HG02642 (cell line): Measurements from ENCODE around the gene TMED7.

Source experiments
- ATAC-seq: cut with Tn5 transposase; IDR thresholded peaks from one replicate; pipeline ENCODE4 v1.9.1; 2021; ENCODE audit warnings: mild to moderate bottlenecking; ENCODE audit not compliant: unreplicated experiment, poor library complexity

The TMED7 gene

GRCh38 chr5:115629903-115630302 is 4.1 kb upstream of the TMED7 start:
- no peak for ATAC-seq

GRCh38 chr5:115627295-115627865 is 1.5 kb upstream of the TMED7 start:
- no peak for ATAC-seq

GRCh38 chr5:115626445-115626823 is 598 bp upstream of the TMED7 start:
- ATAC-seq, result peak; percentile 32

- no peak for ATAC-seq
Observed at GRCh38 chr5:115624994-115625393, 842 bp downstream of the TMED7 start.

- no peak for ATAC-seq
Observed at GRCh38 chr5:115623658-115624057, 2.2 kb downstream of the TMED7 start.

GRCh38 chr5:115621365-115621900 is 4.4 kb downstream of the TMED7 start:
- no peak for ATAC-seq

GRCh38 chr5:115616892-115617291 is 8.9 kb downstream of the TMED7 start:
- no peak for ATAC-seq

- ATAC-seq, result no peak
Observed at GRCh38 chr5:115616472-115616871, 9.4 kb downstream of the TMED7 start.

DNA sequence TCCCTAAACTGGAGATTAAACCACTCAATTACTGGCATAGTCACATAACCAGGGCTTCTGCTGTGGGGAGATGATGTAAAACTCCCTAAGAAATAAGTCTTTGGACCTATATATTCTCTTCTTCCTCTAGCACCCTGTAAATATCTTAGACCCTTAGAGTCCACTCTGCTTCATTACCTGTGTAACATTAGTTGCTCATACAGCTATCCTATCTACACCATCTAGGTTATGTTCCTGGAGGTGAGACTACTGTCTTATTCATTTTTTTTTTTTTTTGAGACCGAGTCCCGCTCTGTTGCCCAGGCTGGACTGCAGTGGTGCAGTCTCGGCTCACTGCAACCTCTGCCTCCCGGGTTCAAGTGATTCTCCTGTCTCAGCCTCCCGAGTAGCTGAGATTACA is 14.0 kb downstream of the TMED7 start:
- no peak for ATAC-seq

- ATAC-seq, result no peak
Observed at GRCh38 chr5:115607935-115608334, 17.9 kb downstream of the TMED7 start.

DNA sequence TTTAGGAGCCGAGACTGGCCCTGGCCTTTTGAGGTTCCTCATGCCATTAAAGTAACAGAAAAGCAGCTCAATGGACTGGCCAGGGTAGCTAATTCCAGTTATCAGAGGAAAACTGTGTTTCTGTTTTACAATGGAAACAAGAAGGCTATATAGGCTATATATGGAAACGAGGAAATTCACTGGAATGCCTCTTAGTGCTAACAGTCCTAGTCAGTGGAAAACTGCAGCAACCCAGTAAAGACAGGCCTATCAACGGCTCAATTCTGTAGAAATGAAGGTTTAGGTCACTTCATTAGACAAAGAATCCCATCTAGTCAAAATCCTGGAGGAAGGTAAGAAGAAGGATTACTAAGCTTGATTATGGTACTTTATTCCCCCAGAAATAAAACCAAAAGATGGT is 20.4 kb downstream of the TMED7 start:
- no peak for ATAC-seq

GRCh38 chr5:115602591-115603125 is 23.2 kb downstream of the TMED7 start:
- ATAC-seq, result peak; percentile 6

DNA sequence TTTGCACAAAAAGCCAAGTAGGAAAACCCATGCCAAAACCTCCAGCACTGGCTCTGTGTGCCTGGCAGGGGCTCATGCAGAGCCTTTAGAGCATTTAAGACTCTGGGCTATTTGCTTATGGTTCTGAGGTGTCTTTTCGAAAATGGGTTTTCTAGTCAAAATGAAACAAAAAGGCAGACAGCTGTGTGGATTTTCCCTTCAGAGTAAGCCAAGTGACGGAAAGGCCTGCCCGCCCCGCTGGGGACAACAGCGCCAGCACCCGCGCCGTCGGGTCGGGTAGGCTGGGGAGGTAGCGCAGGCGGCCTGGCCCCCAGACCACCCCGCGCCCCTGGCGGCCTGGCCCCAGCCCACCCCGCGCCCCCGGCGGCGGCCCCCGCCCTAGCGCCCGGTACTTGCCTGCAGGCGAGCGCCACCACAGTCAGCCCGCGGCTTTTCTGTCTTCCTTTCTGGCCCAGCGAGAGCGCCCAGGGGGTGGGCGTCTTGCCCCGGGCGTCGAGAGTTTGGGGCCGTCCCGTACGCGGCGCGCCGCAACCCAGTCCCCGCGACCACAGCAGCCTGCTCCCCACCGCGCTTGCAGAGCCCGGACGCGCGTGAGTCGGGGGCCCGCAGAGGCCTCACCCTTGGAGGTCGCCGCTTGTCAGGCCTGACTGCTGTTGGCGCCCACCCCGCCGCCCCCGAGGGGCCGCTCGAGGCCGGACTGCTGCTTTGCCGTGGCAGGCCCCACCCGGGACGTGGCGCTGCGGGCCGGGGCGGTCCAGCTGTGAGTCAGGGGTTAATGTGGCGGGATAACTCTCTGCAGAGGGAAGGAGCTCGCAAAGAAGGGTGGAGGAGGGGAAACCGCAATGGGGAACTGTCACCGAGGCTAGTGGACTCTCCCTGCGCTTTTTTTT is 23.9 kb downstream of the TMED7 start, which contains the start of gene TICAM2:
TSS of gene TICAM2 (minus strand) at position 779 of the 890 bp plus-strand sequence. CDS start 21,223 bp downstream, outside the sequence.
- ATAC-seq, result peak; percentile 83

DNA sequence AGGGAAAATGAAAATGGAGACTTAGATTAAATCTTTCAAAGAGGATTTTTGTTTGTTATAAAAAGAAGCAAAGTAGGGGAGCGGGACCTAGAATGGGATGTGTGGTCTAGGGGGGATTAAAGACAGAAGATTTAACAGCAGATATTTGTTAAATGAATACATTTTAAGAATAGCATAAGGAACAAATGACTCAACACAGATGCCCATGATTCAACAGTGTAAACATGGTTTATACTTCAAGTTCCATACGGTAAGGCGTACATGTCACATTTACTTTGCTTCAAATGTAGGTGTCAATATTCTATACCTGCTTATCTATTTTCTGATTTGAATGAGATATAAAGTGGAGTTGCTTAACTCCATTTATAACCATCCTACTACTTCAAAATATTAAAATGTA is 25.1 kb downstream of the TMED7 start:
- ATAC-seq, result no peak

DNA sequence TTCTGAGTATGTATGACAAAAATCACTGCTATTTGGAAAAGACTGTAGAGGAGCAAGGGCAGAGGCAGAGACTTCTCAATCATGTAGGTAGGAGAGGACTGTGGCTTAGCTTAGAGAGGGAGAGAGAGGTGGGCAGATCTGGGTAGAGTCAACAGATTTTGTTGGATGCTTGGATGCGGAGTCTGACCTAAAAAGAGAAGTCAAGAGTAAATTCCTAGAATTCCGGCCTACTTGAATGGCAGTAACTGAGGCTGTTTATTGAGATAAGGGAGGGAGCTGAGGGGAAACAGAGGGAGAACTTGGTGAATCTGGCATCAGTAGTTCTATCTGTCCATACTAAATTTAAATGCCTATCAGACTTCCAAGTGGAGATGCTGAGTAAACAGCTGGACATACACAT is 25.9 kb downstream of the TMED7 start:
- no peak for ATAC-seq

DNA sequence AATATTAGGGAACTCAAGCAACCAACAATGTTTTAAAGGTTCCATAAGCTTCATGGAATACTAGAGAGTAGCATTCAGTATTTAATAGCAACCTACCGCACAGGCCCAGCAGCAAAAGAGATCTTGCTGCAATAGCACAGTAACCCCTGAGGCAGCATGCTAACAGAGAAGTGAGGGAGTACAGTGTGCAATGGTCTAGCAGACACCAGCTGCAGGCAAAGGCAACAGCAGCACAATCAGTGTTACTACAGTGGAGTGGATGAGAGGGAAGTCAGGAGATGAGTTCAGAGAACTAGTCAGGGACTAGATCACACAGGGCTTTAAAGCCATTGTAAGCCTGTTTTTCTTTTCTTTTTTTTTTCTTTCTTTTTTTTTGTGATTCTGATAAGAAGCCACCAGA is 26.3 kb downstream of the TMED7 start:
- peak; percentile 33 for ATAC-seq

GRCh38 chr5:115594128-115595047 is 31.4 kb downstream of the TMED7 start:
- no peak for ATAC-seq

- ATAC-seq, result no peak
Observed at GRCh38 chr5:115589043-115589442, 36.8 kb downstream of the TMED7 start.

GRCh38 chr5:115588640-115589039 is 37.2 kb downstream of the TMED7 start:
- ATAC-seq, result peak; percentile 46

GRCh38 chr5:115586525-115587146 is 39.2 kb downstream of the TMED7 start:
- no peak for ATAC-seq
